ENCODE results near the gene ZNF765. TPM values are rescaled to one million over a fixed set of nuclear protein-coding genes. Genes with fewer than 3 reads are reported as not detected.
"Not testable (repeated sequence)": the region's sequence is repeated elsewhere in the genome, so short reads cannot be mapped to it uniquely, and the experiment has no call there.

Gene ZNF765
- total RNA-seq, 1 experiment from 2014 or later = 29.5 TPM

GRCh38 chr19:53420520-53421315, 25.8 kb downstream of the ZNF765 start:
- not testable (repeated sequence) for DNase-seq (ENCODE audit: low spot score)

DNA sequence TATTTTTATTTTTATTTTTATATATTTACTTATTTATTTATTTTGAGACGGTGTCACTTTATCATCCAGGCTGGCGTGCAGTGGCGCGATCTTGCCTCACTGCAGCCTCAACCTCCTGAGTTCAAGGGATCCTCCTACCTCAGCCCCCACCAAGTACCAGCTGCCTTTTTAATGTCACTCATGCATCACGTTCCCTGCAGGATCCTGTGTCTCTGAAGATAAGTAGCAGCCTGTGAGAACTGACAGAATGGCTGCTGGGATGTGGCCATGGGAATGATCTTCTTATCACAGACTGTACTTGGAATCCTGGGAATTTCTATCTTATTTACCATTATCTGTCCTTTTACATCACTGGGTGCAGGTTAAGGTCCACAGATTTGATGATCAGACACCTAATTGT, 27.6 kb downstream of the ZNF765 start:
- no peak for DNase-seq (ENCODE audit: low spot score)

DNA sequence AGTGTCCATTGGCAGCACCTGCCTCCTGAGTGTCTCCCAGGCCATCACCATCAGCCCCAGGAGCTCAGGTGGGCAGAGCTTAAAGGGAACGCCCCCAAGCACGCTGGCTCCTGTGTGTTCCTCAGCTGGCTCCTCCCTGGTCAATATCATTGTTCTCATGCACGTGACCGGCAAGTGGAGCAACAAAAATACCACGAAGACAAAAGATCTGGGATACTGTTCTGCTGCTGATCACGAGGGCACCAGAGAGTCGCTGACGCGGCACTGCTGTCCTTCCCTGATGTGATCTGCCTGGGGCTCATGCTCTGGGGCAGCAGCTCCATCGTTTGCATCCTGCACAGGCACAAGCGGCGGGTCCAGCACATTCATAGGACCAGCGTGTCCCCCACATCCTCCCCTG, 28.1 kb downstream of the ZNF765 start:
- not testable (repeated sequence) for DNase-seq (ENCODE audit: low spot score)

DNA sequence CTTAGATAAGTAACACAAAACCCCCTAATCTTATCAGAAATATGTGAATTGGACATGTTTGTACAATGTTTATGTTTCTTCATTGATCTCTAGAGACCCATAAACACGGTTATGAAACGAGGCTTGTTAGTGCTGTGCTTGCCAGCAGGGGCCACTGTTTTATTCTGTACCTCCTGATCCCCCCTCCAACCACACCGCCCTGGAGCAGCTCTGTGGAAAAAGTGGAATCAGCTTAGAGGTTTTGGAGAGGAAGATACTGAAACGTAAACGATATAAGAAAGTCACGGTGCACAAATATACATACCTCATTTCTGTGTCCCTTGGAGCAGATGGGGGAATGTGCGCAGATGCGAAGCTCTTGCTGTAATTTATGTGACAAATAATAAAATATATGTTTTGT, 28.7 kb downstream of the ZNF765 start:
- not testable (repeated sequence) for DNase-seq (ENCODE audit: low spot score)

DNA sequence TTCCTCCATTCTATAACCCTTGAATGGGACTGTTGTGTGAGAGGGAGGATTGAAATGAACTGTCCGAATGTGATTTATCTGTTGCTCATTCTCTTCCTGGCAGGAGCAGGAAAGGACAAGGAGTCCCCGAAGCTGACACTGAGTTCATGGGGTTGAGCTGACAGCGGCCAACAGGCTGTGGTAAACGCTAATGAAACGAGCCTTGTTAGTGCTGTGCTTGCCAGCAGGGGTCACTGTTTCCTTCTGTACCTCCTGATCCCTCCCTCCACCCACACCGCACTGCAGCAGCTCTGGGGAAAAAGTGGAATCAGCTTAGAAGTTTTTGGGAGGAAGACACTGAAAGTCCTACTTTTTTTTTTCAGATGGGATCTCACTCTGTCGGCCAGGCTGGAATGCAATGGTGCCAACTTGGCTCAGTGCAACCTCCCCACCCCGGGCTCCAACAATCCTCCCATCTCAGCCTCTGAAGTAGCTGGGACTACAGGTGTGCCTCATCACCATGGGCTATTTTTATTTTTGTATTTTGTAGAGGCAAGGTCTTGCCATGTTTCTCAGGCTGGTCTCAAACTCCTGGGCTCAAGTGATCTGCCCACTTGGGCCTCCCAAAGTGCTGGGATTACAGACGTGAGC, 30.1 kb downstream of the ZNF765 start:
- peak; percentile 46 for DNase-seq (ENCODE audit: low spot score)

GRCh38 chr19:53431399-53432087, 36.6 kb downstream of the ZNF765 start, which contains the start of gene ZNF761:
ZNF761 (plus strand) TSS chr19:53431984; CDS start chr19:53447269, 15,285 bp downstream.
- peak; percentile 94 for DNase-seq (ENCODE audit: low spot score)

DNA sequence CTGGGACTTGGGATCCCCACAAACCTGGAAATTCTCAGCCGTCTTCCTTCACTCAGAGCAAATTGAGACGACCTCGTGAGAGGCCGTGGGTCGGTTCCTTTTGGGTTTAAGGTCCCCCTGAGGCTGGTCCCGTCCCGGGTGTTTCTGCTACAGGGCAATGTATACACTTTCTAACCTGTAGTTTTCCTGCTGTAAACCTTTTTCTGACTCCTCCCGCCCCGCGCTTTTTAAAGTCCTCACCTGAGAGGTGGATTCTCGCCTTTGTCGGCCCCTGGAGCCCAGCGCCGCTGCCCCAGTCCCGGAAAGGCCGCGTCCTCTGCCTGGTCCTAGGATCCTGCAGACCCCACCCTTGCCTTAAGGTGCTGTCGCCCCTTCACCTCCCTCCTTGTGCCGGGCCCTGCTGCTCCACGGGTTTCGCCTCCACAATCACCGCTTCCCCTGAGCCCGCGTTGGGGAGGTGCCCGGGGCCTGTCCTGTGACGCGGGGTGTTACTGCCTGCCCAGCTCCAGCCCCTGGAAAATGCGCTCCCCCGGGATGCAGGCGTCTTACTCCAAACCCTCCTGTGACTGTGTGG, 37.2 kb downstream of the ZNF765 start:
- peak; percentile 25 for DNase-seq (ENCODE audit: low spot score)

- not testable (repeated sequence) for DNase-seq (ENCODE audit: low spot score)
Measured at GRCh38 chr19:53443809-53444208, 48.9 kb downstream of the ZNF765 start.

- not testable (repeated sequence) for DNase-seq (ENCODE audit: low spot score)
Measured at GRCh38 chr19:53447196-53447595, 52.2 kb downstream of the ZNF765 start.

DNA sequence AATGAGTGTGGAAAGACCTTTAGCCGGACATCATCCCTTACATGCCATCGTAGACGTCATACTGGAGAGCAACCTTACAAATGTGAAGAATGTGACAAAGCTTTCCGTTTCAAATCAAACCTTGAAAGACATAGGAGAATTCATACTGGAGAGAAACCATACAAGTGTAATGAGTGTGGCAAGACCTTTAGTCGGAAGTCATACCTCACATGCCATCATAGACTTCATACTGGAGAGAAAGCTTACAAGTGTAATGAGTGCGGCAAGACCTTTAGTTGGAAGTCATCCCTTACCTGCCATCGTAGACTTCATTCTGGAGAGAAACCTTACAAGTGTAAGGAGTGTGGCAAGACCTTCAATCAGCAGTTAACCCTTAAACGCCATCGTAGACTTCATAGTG, 60.9 kb downstream of the ZNF765 start:
- DNase-seq (ENCODE audit: low spot score) = no peak

- not testable (repeated sequence) for DNase-seq (ENCODE audit: low spot score)
Measured at GRCh38 chr19:53460131-53460721, 65.3 kb downstream of the ZNF765 start.

- no peak for DNase-seq (ENCODE audit: low spot score)
Measured at GRCh38 chr19:53461866-53462265, 66.9 kb downstream of the ZNF765 start.

GRCh38 chr19:53462861-53463260, 67.9 kb downstream of the ZNF765 start:
- no peak for DNase-seq (ENCODE audit: low spot score)

- DNase-seq (ENCODE audit: low spot score) = no peak
Measured at GRCh38 chr19:53463263-53463662, 68.3 kb downstream of the ZNF765 start.

GRCh38 chr19:53466726-53467484, 72.0 kb downstream of the ZNF765 start:
- DNase-seq (ENCODE audit: low spot score) = no peak

GRCh38 chr19:53467485-53468262, 72.7 kb downstream of the ZNF765 start, which contains the start of gene ZNF813:
ZNF813 (plus strand) TSS chr19:53467733; CDS start chr19:53483823, 16,090 bp downstream.
- peak; percentile 53 for DNase-seq (ENCODE audit: low spot score)

GRCh38 chr19:53468628-53469027, 73.7 kb downstream of the ZNF765 start:
- DNase-seq (ENCODE audit: low spot score) = not testable (repeated sequence)

GRCh38 chr19:53471916-53472315, 77.0 kb downstream of the ZNF765 start:
- no peak for DNase-seq (ENCODE audit: low spot score)

DNA sequence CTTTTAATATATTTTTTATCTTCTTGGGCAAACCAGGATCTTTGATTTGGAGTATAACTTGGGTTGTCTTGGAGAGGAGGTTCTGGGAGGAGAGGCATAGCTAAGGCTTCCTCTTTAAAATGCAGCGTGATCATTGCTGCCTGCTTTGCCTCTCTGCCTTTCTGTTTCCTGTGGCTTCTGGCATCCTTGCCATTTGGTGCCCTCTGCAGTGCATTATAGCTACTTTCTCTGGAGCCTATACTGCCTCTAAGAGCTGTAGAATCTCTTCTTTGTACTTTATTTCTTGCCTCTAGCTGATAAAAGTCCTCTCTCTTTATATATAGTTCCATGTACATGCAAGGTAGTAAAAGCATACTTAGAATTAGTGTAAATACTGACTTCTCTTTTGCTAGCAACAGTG, 79.9 kb downstream of the ZNF765 start:
- DNase-seq (ENCODE audit: low spot score) = peak; percentile 25

GRCh38 chr19:53475470-53475869, 80.5 kb downstream of the ZNF765 start:
- peak; percentile 72 for DNase-seq (ENCODE audit: low spot score)

Measured in A172 (cell line).